ENCODE data around the gene WFIKKN1.

The WFIKKN1 gene

DNA sequence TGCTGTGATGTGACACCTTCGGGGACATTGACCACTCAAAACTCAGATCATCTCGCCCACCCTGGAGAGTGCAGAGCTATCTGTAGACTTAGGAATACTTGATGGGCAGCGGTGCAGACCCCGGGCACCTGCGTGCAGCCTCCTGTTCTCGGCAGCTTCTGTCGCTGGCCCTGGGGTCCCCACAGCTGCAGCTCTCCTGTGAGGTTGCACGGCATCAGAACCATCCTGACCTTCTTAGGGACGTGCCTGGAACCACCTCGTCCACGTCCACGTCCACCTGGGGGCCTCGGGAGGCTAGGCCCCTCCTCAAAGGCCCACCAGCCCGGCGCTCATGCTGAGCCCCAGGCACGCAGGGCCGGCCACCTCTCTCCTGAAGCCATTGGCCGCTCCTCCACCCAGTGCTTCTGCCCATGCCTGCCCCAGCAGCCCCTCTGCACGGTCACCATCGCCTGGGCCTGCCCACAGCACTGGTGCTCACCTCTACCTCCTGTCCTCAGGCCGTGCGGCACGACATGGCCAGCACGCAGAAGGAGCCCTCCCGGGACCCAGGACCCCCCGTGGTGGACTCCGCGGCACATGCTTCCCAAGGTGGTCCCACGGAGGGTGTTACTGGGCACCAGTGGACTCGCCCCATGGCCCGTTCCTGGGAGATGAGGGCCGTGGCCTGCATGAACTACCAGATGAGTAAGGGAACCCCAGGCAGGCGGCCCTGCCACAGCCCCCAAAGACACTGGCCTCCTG is 2.3 kb upstream of the WFIKKN1 start:
- no peak for TF ChIP-seq ZC3H10 (CRISPR knock-in tag; IDR thresholded peaks at IDR 0.05)
- TF ChIP-seq SNAI2 (CRISPR knock-in tag; IDR thresholded peaks at IDR 0.05) = no peak
- TF ChIP-seq ZNF8 (CRISPR knock-in tag; IDR thresholded peaks at IDR 0.05) = no peak
- no peak for TF ChIP-seq PPARA (CRISPR knock-in tag; IDR thresholded peaks at IDR 0.05; ENCODE audit: borderline replicate concordance)
- no peak for TF ChIP-seq ZNF565 (CRISPR knock-in tag; conservative IDR thresholded peaks at IDR 0.05; ENCODE audit: low read depth)
- no peak for TF ChIP-seq TCF4 (CRISPR knock-in tag; IDR thresholded peaks at IDR 0.05; ENCODE audit: borderline replicate concordance)
- TF ChIP-seq, protein P1, sequence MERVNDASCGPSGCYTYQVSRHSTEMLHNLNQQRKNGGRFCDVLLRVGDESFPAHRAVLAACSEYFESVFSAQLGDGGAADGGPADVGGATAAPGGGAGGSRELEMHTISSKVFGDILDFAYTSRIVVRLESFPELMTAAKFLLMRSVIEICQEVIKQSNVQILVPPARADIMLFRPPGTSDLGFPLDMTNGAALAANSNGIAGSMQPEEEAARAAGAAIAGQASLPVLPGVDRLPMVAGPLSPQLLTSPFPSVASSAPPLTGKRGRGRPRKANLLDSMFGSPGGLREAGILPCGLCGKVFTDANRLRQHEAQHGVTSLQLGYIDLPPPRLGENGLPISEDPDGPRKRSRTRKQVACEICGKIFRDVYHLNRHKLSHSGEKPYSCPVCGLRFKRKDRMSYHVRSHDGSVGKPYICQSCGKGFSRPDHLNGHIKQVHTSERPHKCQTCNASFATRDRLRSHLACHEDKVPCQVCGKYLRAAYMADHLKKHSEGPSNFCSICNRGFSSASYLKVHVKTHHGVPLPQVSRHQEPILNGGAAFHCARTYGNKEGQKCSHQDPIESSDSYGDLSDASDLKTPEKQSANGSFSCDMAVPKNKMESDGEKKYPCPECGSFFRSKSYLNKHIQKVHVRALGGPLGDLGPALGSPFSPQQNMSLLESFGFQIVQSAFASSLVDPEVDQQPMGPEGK (CRISPR knock-in tag; IDR thresholded peaks at IDR 0.05; ENCODE audit: borderline replicate concordance) = no peak
- TF ChIP-seq, protein P2, sequence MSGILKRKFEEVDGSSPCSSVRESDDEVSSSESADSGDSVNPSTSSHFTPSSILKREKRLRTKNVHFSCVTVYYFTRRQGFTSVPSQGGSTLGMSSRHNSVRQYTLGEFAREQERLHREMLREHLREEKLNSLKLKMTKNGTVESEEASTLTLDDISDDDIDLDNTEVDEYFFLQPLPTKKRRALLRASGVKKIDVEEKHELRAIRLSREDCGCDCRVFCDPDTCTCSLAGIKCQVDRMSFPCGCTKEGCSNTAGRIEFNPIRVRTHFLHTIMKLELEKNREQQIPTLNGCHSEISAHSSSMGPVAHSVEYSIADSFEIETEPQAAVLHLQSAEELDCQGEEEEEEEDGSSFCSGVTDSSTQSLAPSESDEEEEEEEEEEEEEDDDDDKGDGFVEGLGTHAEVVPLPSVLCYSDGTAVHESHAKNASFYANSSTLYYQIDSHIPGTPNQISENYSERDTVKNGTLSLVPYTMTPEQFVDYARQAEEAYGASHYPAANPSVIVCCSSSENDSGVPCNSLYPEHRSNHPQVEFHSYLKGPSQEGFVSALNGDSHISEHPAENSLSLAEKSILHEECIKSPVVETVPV (CRISPR knock-in tag; IDR thresholded peaks at IDR 0.05) = no peak
- no peak for TF ChIP-seq RARB (CRISPR knock-in tag; IDR thresholded peaks at IDR 0.05)
- no peak for TF ChIP-seq ISL1 (CRISPR knock-in tag; IDR thresholded peaks at IDR 0.05)
- no peak for TF ChIP-seq OSR1 (CRISPR knock-in tag; IDR thresholded peaks at IDR 0.05)
- TF ChIP-seq ZFP3 (CRISPR knock-in tag; IDR thresholded peaks at IDR 0.05) = no peak
- no peak for ATAC-seq

DNA sequence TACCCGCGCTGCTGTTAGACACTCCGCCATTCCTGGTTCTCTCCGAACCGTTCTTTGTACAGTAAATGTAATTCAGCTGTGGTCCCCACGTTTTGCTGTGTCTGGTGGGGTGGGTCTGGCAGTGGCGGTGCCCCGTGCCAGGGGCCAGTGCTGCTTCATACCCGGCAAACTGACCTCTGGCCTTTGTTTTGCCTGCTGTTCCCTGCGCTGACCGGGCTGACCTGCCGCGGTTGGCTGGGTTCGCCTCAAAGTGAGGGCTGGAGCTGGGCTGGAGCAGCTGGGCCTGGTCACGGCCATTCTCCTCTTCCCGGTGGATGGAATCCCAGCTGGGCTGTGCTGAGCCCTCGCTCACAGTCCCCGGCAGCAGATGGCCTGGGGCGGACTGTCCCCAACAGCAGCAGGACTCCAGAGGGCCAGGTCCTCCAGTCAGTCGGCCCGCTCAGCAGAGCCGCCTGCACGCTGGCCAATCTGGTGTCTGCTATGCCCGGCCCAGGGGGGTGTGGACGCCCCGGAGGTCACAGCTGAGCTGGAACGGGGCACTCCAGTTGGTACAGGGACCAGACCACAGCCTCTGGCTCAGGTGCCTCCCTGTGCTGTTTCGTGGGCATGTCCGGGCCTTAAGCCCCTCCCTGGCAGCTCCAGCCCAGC is 1.5 kb upstream of the WFIKKN1 start:
- ATAC-seq = no peak
- TF ChIP-seq ARNTL (CRISPR knock-in tag; IDR thresholded peaks at IDR 0.05; ENCODE audit: borderline replicate concordance, low read depth) (no peak), ZC3H10 (CRISPR knock-in tag; IDR thresholded peaks at IDR 0.05) (no peak), ZFP3 (CRISPR knock-in tag; IDR thresholded peaks at IDR 0.05) (no peak), CSDC2 (CRISPR knock-in tag; IDR thresholded peaks at IDR 0.05) (no peak), ZFP30 (CRISPR knock-in tag; IDR thresholded peaks at IDR 0.05) (no peak), ISL1 (CRISPR knock-in tag; IDR thresholded peaks at IDR 0.05) (no peak), GLIS3 (CRISPR knock-in tag; IDR thresholded peaks at IDR 0.05) (no peak), SNAI2 (CRISPR knock-in tag; IDR thresholded peaks at IDR 0.05) (no peak), ZNF8 (CRISPR knock-in tag; IDR thresholded peaks at IDR 0.05) (no peak), BACH2 (CRISPR knock-in tag; IDR thresholded peaks at IDR 0.05; ENCODE audit: borderline replicate concordance) (no peak)
- TF ChIP-seq, protein P3, sequence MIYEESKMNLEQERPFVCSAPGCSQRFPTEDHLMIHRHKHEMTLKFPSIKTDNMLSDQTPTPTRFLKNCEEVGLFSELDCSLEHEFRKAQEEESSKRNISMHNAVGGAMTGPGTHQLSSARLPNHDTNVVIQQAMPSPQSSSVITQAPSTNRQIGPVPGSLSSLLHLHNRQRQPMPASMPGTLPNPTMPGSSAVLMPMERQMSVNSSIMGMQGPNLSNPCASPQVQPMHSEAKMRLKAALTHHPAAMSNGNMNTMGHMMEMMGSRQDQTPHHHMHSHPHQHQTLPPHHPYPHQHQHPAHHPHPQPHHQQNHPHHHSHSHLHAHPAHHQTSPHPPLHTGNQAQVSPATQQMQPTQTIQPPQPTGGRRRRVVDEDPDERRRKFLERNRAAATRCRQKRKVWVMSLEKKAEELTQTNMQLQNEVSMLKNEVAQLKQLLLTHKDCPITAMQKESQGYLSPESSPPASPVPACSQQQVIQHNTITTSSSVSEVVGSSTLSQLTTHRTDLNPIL (CRISPR knock-in tag; IDR thresholded peaks at IDR 0.05; ENCODE audit: low read depth) = no peak
- TF ChIP-seq, protein P4, sequence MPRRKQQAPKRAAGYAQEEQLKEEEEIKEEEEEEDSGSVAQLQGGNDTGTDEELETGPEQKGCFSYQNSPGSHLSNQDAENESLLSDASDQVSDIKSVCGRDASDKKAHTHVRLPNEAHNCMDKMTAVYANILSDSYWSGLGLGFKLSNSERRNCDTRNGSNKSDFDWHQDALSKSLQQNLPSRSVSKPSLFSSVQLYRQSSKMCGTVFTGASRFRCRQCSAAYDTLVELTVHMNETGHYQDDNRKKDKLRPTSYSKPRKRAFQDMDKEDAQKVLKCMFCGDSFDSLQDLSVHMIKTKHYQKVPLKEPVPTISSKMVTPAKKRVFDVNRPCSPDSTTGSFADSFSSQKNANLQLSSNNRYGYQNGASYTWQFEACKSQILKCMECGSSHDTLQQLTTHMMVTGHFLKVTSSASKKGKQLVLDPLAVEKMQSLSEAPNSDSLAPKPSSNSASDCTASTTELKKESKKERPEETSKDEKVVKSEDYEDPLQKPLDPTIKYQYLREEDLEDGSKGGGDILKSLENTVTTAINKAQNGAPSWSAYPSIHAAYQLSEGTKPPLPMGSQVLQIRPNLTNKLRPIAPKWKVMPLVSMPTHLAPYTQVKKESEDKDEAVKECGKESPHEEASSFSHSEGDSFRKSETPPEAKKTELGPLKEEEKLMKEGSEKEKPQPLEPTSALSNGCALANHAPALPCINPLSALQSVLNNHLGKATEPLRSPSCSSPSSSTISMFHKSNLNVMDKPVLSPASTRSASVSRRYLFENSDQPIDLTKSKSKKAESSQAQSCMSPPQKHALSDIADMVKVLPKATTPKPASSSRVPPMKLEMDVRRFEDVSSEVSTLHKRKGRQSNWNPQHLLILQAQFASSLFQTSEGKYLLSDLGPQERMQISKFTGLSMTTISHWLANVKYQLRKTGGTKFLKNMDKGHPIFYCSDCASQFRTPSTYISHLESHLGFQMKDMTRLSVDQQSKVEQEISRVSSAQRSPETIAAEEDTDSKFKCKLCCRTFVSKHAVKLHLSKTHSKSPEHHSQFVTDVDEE (CRISPR knock-in tag; IDR thresholded peaks at IDR 0.05) = no peak

DNA sequence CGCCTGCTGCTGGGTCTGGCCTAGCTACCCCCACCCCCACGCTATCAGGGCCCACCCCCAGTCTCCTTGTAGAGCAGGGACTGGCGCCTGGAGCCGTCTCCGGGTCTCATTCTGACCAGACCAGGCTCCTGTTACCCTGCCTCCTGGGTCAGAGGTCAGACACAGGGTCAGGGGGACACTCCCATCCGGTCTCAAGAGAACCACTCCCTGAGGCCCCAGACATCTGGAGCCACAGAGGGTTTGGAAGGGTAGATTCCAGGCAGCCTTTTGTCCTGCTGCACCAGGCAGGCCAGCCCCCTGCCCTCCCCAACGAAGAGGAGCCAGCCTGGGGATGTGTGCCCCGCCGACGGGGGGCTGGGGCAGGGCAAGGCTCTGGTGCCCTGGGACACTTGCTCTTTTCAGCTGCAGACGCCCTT is 944 bp upstream of the WFIKKN1 start:
- no peak for ATAC-seq
- no peak for TF ChIP-seq OSR1 (CRISPR knock-in tag; IDR thresholded peaks at IDR 0.05)
- TF ChIP-seq RARB (CRISPR knock-in tag; IDR thresholded peaks at IDR 0.05) = no peak
- TF ChIP-seq ZC3H10 (CRISPR knock-in tag; IDR thresholded peaks at IDR 0.05) = no peak
- TF ChIP-seq, protein P5, sequence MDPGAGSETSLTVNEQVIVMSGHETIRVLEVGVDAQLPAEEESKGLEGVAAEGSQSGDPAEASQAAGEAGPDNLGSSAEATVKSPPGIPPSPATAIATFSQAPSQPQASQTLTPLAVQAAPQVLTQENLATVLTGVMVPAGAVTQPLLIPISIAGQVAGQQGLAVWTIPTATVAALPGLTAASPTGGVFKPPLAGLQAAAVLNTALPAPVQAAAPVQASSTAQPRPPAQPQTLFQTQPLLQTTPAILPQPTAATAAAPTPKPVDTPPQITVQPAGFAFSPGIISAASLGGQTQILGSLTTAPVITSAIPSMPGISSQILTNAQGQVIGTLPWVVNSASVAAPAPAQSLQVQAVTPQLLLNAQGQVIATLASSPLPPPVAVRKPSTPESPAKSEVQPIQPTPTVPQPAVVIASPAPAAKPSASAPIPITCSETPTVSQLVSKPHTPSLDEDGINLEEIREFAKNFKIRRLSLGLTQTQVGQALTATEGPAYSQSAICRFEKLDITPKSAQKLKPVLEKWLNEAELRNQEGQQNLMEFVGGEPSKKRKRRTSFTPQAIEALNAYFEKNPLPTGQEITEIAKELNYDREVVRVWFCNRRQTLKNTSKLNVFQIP (CRISPR knock-in tag; IDR thresholded peaks at IDR 0.05; ENCODE audit: borderline replicate concordance, low read depth) = no peak
- TF ChIP-seq SNAI2 (CRISPR knock-in tag; IDR thresholded peaks at IDR 0.05) = no peak
- no peak for TF ChIP-seq ZNF565 (CRISPR knock-in tag; conservative IDR thresholded peaks at IDR 0.05; ENCODE audit: low read depth)
- TF ChIP-seq TOX (CRISPR knock-in tag; IDR thresholded peaks at IDR 0.05; ENCODE audit: borderline replicate concordance) = no peak
- no peak for TF ChIP-seq ZNF70 (CRISPR knock-in tag; IDR thresholded peaks at IDR 0.05)
- TF ChIP-seq ESRRG (CRISPR knock-in tag; IDR thresholded peaks at IDR 0.05) = no peak
- TF ChIP-seq GLIS3 (CRISPR knock-in tag; IDR thresholded peaks at IDR 0.05) = no peak
- no peak for TF ChIP-seq ZFP30 (CRISPR knock-in tag; IDR thresholded peaks at IDR 0.05)
- no peak for TF ChIP-seq TCF4 (CRISPR knock-in tag; IDR thresholded peaks at IDR 0.05; ENCODE audit: borderline replicate concordance)
- no peak for TF ChIP-seq BACH2 (CRISPR knock-in tag; IDR thresholded peaks at IDR 0.05; ENCODE audit: borderline replicate concordance)
- no peak for TF ChIP-seq PPARA (CRISPR knock-in tag; IDR thresholded peaks at IDR 0.05; ENCODE audit: borderline replicate concordance)
- TF ChIP-seq, protein P1 (CRISPR knock-in tag; IDR thresholded peaks at IDR 0.05; ENCODE audit: borderline replicate concordance) = no peak
- TF ChIP-seq ISL1 (CRISPR knock-in tag; IDR thresholded peaks at IDR 0.05) = no peak

Data from SK-N-SH treated with all-trans-retinoic acid at 6 μM for 48 hours (cell line).